ENCODE measurements around the gene RARB. TPM values are rescaled to one million over a fixed set of nuclear protein-coding genes. Genes with fewer than 3 reads are reported as not detected.
A peak's percentile ranks its signal among the peaks of the same experiment; 100 is the strongest.

The RARB gene
- total and polyA plus RNA-seq, 2 experiments from 2014 or later: 0.14 to 0.42 TPM

DNA sequence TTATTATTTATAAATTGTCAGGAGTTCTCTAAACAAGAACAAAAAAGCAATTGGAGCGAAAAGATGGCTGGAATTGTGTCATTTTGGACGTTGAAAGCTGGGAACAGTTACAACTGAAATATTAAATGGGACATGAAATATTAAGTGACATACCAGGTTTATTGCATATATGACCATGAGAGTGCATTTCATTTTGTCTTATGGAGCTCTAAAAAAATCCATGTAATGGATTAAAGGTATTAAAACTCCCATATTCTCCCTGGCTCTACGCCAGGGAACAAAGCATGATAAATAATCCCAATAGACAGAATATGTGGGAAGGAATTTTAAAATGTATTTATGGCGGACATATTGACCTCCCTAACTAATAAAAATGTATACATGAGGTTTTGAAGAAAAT, 17.7 kb downstream of the RARB start:
- Mint-ChIP-seq H3K9me3 (no peaks in the 10 kb centered on the region; the same call in 2 of the 3 replicates), H3K4me3 (no peak overlapping the region), H3K27me3 (ENCODE audit: insufficient read depth, low read depth, poor library complexity) (peaks cover 11% of the 10 kb centered on the region), H3K4me1 (peaks cover 8% of the 10 kb centered on the region), H3K36me3 (ENCODE audit: low read depth) (no peaks in the 10 kb centered on the region), H3K27ac (no peak overlapping the region)
- Histone ChIP-seq H3K27ac (ENCODE audit: low read depth) (no peak overlapping the region), H3K79me2 (replicated peaks; ENCODE audit: insufficient read depth) (no peaks in the 10 kb centered on the region), H3K4me2 (no peak overlapping the region), H3F3A (replicated peaks; ENCODE audit: low read depth) (no peaks in the 10 kb centered on the region), H3K27me3 (ENCODE audit: insufficient read depth) (no peaks in the 10 kb centered on the region), H2AFZ (no peak overlapping the region), H3K36me3 (ENCODE audit: insufficient read depth) (no peaks in the 10 kb centered on the region), H4K20me1 (replicated peaks; ENCODE audit: insufficient read depth) (no peaks in the 10 kb centered on the region), H3K4me3 (no peak overlapping the region), H3K9me2 (ENCODE audit: insufficient read depth) (no peaks in the 10 kb centered on the region), H3K4me1 (ENCODE audit: insufficient read depth) (peaks cover 3% of the 10 kb centered on the region)
- ATAC-seq: no peak
- TF ChIP-seq, protein P1, sequence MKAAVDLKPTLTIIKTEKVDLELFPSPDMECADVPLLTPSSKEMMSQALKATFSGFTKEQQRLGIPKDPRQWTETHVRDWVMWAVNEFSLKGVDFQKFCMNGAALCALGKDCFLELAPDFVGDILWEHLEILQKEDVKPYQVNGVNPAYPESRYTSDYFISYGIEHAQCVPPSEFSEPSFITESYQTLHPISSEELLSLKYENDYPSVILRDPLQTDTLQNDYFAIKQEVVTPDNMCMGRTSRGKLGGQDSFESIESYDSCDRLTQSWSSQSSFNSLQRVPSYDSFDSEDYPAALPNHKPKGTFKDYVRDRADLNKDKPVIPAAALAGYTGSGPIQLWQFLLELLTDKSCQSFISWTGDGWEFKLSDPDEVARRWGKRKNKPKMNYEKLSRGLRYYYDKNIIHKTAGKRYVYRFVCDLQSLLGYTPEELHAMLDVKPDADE (IDR thresholded peaks at IDR 0.05): no peak
- no peak for DNase-seq (ENCODE audit: low spot score)

DNA sequence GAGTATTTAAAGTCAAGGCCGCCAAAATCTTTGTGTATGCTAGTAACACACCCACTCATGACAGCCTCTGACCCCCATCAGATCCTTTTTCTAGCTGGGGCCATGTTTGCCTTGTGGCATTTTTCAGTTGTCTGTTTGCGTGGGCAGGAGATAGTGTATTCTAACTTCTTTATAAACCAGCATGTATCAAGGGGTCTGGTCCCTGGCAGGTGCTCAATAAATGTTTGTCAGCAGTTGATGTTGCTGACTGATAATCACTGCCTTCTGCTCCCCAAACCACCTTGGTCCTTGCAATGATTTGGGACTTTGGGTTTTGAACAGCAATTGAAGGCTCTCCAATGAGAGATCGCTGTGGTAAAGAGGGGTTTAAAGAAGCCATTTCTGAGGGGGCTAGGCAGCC, 19.2 kb downstream of the RARB start:
- Mint-ChIP-seq H3K4me3 (no peak overlapping the region), H3K27ac (no peak overlapping the region), H3K4me1 (peaks cover 8% of the 10 kb centered on the region), H3K36me3 (ENCODE audit: low read depth) (no peaks in the 10 kb centered on the region), H3K9me3 (no peaks in the 10 kb centered on the region; the same call in 2 of the 3 replicates), H3K27me3 (ENCODE audit: insufficient read depth, low read depth, poor library complexity) (peaks cover 12% of the 10 kb centered on the region)
- Histone ChIP-seq H3F3A (replicated peaks; ENCODE audit: low read depth) (no peaks in the 10 kb centered on the region), H3K27me3 (ENCODE audit: insufficient read depth) (no peaks in the 10 kb centered on the region), H3K4me1 (ENCODE audit: insufficient read depth) (peaks cover 5% of the 10 kb centered on the region), H3K9me2 (ENCODE audit: insufficient read depth) (no peaks in the 10 kb centered on the region), H3K36me3 (ENCODE audit: insufficient read depth) (no peaks in the 10 kb centered on the region), H3K4me3 (no peak overlapping the region), H3K27ac (ENCODE audit: low read depth) (no peak overlapping the region), H3K4me2 (no peak overlapping the region), H3K79me2 (replicated peaks; ENCODE audit: insufficient read depth) (no peaks in the 10 kb centered on the region), H2AFZ (peak overlapping the region; percentile 64; the same call in 1 of the 2 replicates), H4K20me1 (replicated peaks; ENCODE audit: insufficient read depth) (no peaks in the 10 kb centered on the region)
- DNase-seq (ENCODE audit: low spot score): no peak
- ATAC-seq: no peak
- TF ChIP-seq NANOG (IDR thresholded peaks at IDR 0.05; ENCODE audit: borderline replicate concordance) (no peak), EZH2phosphoT487 (IDR thresholded peaks at IDR 0.05; ENCODE audit: unreplicated experiment) (no peak), ZNF331 (CRISPR knock-in tag; IDR thresholded peaks at IDR 0.05; ENCODE audit: low read depth) (no peak), STAT1 (IDR thresholded peaks at IDR 0.05; ENCODE audit: unreplicated experiment) (no peak), JUNB (IDR thresholded peaks at IDR 0.05; ENCODE audit: unreplicated experiment) (no peak), ZNF114 (CRISPR knock-in tag; IDR thresholded peaks at IDR 0.05) (no peak), EZH2 (IDR thresholded peaks at IDR 0.05; ENCODE audit: low read depth, unreplicated experiment) (no peak)
- TF ChIP-seq, protein P2, sequence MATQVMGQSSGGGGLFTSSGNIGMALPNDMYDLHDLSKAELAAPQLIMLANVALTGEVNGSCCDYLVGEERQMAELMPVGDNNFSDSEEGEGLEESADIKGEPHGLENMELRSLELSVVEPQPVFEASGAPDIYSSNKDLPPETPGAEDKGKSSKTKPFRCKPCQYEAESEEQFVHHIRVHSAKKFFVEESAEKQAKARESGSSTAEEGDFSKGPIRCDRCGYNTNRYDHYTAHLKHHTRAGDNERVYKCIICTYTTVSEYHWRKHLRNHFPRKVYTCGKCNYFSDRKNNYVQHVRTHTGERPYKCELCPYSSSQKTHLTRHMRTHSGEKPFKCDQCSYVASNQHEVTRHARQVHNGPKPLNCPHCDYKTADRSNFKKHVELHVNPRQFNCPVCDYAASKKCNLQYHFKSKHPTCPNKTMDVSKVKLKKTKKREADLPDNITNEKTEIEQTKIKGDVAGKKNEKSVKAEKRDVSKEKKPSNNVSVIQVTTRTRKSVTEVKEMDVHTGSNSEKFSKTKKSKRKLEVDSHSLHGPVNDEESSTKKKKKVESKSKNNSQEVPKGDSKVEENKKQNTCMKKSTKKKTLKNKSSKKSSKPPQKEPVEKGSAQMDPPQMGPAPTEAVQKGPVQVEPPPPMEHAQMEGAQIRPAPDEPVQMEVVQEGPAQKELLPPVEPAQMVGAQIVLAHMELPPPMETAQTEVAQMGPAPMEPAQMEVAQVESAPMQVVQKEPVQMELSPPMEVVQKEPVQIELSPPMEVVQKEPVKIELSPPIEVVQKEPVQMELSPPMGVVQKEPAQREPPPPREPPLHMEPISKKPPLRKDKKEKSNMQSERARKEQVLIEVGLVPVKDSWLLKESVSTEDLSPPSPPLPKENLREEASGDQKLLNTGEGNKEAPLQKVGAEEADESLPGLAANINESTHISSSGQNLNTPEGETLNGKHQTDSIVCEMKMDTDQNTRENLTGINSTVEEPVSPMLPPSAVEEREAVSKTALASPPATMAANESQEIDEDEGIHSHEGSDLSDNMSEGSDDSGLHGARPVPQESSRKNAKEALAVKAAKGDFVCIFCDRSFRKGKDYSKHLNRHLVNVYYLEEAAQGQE (IDR thresholded peaks at IDR 0.05; ENCODE audit: unreplicated experiment): no peak
- TF ChIP-seq, protein P3, sequence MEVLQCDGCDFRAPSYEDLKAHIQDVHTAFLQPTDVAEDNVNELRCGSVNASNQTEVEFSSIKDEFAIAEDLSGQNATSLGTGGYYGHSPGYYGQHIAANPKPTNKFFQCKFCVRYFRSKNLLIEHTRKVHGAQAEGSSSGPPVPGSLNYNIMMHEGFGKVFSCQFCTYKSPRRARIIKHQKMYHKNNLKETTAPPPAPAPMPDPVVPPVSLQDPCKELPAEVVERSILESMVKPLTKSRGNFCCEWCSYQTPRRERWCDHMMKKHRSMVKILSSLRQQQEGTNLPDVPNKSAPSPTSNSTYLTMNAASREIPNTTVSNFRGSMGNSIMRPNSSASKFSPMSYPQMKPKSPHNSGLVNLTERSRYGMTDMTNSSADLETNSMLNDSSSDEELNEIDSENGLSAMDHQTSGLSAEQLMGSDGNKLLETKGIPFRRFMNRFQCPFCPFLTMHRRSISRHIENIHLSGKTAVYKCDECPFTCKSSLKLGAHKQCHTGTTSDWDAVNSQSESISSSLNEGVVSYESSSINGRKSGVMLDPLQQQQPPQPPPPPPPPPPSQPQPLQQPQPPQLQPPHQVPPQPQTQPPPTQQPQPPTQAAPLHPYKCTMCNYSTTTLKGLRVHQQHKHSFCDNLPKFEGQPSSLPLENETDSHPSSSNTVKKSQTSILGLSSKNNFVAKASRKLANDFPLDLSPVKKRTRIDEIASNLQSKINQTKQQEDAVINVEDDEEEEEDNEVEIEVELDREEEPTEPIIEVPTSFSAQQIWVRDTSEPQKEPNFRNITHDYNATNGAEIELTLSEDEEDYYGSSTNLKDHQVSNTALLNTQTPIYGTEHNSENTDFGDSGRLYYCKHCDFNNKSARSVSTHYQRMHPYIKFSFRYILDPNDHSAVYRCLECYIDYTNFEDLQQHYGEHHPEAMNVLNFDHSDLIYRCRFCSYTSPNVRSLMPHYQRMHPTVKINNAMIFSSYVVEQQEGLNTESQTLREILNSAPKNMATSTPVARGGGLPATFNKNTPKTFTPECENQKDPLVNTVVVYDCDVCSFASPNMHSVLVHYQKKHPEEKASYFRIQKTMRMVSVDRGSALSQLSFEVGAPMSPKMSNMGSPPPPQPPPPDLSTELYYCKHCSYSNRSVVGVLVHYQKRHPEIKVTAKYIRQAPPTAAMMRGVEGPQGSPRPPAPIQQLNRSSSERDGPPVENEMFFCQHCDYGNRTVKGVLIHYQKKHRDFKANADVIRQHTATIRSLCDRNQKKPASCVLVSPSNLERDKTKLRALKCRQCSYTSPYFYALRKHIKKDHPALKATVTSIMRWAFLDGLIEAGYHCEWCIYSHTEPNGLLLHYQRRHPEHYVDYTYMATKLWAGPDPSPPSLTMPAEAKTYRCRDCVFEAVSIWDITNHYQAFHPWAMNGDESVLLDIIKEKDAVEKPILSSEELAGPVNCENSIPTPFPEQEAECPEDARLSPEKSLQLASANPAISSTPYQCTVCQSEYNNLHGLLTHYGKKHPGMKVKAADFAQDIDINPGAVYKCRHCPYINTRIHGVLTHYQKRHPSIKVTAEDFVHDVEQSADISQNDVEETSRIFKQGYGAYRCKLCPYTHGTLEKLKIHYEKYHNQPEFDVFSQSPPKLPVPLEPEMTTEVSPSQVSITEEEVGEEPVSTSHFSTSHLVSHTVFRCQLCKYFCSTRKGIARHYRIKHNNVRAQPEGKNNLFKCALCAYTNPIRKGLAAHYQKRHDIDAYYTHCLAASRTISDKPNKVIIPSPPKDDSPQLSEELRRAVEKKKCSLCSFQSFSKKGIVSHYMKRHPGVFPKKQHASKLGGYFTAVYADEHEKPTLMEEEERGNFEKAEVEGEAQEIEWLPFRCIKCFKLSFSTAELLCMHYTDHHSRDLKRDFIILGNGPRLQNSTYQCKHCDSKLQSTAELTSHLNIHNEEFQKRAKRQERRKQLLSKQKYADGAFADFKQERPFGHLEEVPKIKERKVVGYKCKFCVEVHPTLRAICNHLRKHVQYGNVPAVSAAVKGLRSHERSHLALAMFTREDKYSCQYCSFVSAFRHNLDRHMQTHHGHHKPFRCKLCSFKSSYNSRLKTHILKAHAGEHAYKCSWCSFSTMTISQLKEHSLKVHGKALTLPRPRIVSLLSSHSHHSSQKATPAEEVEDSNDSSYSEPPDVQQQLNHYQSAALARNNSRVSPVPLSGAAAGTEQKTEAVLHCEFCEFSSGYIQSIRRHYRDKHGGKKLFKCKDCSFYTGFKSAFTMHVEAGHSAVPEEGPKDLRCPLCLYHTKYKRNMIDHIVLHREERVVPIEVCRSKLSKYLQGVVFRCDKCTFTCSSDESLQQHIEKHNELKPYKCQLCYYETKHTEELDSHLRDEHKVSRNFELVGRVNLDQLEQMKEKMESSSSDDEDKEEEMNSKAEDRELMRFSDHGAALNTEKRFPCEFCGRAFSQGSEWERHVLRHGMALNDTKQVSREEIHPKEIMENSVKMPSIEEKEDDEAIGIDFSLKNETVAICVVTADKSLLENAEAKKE (CRISPR knock-in tag; IDR thresholded peaks at IDR 0.05): no peak

Data from GM23338 (cell line).